HL-60 (cell line): ENCODE measurements around the gene CHN2.

ENCODE experiments used
- DNase-seq, 2 experiments: peaks; one replicate each; pipeline ENCODE4 v3.0.0-alpha.2; 2010 to 2020; ENCODE audit warnings: low read depth in 1 of 2, low spot score in 1 of 2
- H3K27ac ChIP-seq: fragments of 250-450 bp; sonication (Bioruptor Pico); replicated peaks from 2 replicates; pipeline ENCODE4 v1.5.1; 2020; ENCODE audit warnings: mild to moderate bottlenecking, moderate library complexity
- H3K27me3 ChIP-seq: fragments of 250-450 bp; sonication (Bioruptor Pico); 2 replicates; pipeline ENCODE4 v1.5.1; 2021; ENCODE audit warnings: mild to moderate bottlenecking, moderate library complexity; ENCODE audit not compliant: insufficient read depth, poor library complexity, severe bottlenecking
- H3K4me3 ChIP-seq: replicated peaks from 2 replicates; pipeline ENCODE4 v1.5.1; 2011; ENCODE audit warnings: mild to moderate bottlenecking, control low read depth, low read length; ENCODE audit not compliant: insufficient read depth
- GABPA ChIP-seq: IDR thresholded peaks from 2 replicates; pipeline ENCODE4 v1.6.1; 2012; ENCODE audit warnings: low read depth
- POLR2AphosphoS5 ChIP-seq: IDR thresholded peaks from 2 replicates; pipeline ENCODE4 v1.6.1; 2012; ENCODE audit warnings: low read depth
- SPI1 ChIP-seq: IDR thresholded peaks from 2 replicates; pipeline ENCODE4 v1.6.1; 2012; ENCODE audit warnings: low read depth, mild to moderate bottlenecking, borderline replicate concordance
- TF ChIP-seq, protein P1 (sequence below): IDR thresholded peaks from one replicate; pipeline ENCODE4 v1.5.1; 2011; ENCODE audit warnings: low read length, control low read depth, inconsistent platforms; ENCODE audit not compliant: insufficient read depth
- TF ChIP-seq, protein P2 (sequence below): IDR thresholded peaks from 2 replicates; pipeline ENCODE4 v1.6.1; 2012; ENCODE audit warnings: low read depth; ENCODE audit not compliant: insufficient replicate concordance

CHN2 gene

DNA sequence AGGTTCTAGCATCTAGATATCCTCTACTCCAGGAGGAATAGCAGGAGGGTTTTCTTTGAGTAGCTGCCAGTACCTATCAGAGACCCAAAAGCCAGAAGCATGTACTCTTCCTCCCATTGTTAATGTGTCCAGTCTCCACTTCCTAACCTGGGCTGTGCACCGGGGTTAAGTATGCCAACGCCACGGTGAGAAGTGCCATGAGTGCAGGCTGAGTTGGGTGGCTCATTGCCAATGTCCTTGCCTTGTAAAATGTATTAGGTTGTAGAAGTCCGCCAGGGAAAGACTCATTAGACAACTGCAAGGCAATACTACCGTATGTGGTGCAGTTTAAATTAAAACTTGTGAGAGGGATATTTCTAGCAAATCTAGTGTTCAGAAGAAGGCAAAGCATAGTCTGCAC, 314.0 kb downstream of the CHN2 start:
- H3K27me3 ChIP-seq, result no peaks in the 10 kb centered on the region
- TF ChIP-seq GABPA (no peak), SPI1 (no peak), POLR2AphosphoS5 (no peak)
- TF ChIP-seq, protein P1, sequence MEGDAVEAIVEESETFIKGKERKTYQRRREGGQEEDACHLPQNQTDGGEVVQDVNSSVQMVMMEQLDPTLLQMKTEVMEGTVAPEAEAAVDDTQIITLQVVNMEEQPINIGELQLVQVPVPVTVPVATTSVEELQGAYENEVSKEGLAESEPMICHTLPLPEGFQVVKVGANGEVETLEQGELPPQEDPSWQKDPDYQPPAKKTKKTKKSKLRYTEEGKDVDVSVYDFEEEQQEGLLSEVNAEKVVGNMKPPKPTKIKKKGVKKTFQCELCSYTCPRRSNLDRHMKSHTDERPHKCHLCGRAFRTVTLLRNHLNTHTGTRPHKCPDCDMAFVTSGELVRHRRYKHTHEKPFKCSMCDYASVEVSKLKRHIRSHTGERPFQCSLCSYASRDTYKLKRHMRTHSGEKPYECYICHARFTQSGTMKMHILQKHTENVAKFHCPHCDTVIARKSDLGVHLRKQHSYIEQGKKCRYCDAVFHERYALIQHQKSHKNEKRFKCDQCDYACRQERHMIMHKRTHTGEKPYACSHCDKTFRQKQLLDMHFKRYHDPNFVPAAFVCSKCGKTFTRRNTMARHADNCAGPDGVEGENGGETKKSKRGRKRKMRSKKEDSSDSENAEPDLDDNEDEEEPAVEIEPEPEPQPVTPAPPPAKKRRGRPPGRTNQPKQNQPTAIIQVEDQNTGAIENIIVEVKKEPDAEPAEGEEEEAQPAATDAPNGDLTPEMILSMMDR, result no peak
- TF ChIP-seq, protein P2, sequence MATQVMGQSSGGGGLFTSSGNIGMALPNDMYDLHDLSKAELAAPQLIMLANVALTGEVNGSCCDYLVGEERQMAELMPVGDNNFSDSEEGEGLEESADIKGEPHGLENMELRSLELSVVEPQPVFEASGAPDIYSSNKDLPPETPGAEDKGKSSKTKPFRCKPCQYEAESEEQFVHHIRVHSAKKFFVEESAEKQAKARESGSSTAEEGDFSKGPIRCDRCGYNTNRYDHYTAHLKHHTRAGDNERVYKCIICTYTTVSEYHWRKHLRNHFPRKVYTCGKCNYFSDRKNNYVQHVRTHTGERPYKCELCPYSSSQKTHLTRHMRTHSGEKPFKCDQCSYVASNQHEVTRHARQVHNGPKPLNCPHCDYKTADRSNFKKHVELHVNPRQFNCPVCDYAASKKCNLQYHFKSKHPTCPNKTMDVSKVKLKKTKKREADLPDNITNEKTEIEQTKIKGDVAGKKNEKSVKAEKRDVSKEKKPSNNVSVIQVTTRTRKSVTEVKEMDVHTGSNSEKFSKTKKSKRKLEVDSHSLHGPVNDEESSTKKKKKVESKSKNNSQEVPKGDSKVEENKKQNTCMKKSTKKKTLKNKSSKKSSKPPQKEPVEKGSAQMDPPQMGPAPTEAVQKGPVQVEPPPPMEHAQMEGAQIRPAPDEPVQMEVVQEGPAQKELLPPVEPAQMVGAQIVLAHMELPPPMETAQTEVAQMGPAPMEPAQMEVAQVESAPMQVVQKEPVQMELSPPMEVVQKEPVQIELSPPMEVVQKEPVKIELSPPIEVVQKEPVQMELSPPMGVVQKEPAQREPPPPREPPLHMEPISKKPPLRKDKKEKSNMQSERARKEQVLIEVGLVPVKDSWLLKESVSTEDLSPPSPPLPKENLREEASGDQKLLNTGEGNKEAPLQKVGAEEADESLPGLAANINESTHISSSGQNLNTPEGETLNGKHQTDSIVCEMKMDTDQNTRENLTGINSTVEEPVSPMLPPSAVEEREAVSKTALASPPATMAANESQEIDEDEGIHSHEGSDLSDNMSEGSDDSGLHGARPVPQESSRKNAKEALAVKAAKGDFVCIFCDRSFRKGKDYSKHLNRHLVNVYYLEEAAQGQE, result no peak

DNA sequence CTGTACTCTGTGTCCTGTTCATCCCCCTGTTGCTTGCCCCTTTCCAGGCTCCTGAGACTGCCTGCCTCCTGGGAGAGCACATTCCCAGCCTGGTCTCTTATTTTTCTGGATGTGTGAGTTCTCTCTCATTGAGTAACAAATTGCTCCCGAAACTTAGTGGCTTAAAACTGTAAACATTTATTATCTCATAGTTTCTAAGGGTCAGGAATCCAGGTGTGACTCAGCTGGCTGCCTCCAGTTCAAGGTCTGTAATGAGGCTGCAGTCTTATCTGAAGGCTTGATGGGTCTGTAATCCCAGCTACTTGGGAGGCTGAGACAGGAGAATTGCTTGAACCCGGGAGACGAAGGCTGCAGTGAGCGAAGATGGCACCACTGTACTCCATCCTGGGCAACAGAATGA, 315.5 kb downstream of the CHN2 start:
- no peak for DNase-seq
- Histone ChIP-seq H3K4me3 (no peak overlapping the region), H3K27ac (no peak overlapping the region), H3K27me3 (no peaks in the 10 kb centered on the region)
- TF ChIP-seq, protein P1, result no peak
- TF ChIP-seq POLR2AphosphoS5 (no peak), GABPA (no peak), SPI1 (no peak)
- TF ChIP-seq, protein P2, result no peak

More for the DNA sequence above, 314.0 kb downstream of the CHN2 start:
- Histone ChIP-seq H3K27ac (no peak overlapping the region), H3K4me3 (no peak overlapping the region)
- no peak for DNase-seq

DNA sequence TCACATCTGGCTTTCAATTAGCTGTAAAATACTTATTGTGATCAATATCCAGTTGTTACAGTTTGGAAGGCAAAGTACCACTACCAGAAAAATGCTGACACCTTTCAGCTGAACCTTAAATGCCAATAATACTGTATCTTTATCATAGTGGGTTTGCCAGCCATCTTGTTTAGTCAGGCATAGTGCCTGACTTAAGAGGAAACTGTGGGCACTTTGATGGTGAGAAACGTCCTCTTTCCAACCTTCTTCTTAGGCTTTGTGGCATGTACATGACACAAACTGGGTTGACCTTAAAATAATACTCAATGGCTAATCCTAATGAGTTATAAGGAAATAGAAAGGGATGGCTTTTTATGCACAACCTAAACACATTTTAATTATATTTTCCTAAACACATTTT, 316.8 kb downstream of the CHN2 start:
- no peak overlapping the region for H3K4me3 ChIP-seq
- no peaks in the 10 kb centered on the region for H3K27me3 ChIP-seq
- DNase-seq, result no peak
- no peak for TF ChIP-seq SPI1
- TF ChIP-seq POLR2AphosphoS5, result no peak
- TF ChIP-seq, protein P1, result no peak
- TF ChIP-seq GABPA, result no peak
- TF ChIP-seq, protein P2, result no peak
- H3K27ac ChIP-seq, result no peak overlapping the region
